PC-3 (cell line): Measurements from ENCODE around the gene CFAP20DC.

ENCODE experiments used
- EZH2 ChIP-seq: fragments of 300-600 bp; sonication (generic); IDR thresholded peaks from one replicate; pipeline ENCODE4 v1.6.1; 2017; ENCODE audit warnings: antibody characterized with exemption, mild to moderate bottlenecking, low read length; ENCODE audit not compliant: unreplicated experiment
- EZH2phosphoT487 ChIP-seq: fragments of 300-600 bp; sonication (generic); IDR thresholded peaks from 2 replicates; pipeline ENCODE4 v1.6.1; 2018; ENCODE audit warnings: mild to moderate bottlenecking, antibody characterized with exemption, low read length, borderline replicate concordance
- TF ChIP-seq, protein P1 (sequence below): fragments of 300-600 bp; sonication (generic); conservative IDR thresholded peaks from 2 replicates; pipeline ENCODE4 v1.5.1; 2017; ENCODE audit warnings: antibody characterized with exemption, low read depth, mild to moderate bottlenecking, low read length

- TF ChIP-seq EZH2 (no peak), EZH2phosphoT487 (no peak)
- TF ChIP-seq, protein P1, sequence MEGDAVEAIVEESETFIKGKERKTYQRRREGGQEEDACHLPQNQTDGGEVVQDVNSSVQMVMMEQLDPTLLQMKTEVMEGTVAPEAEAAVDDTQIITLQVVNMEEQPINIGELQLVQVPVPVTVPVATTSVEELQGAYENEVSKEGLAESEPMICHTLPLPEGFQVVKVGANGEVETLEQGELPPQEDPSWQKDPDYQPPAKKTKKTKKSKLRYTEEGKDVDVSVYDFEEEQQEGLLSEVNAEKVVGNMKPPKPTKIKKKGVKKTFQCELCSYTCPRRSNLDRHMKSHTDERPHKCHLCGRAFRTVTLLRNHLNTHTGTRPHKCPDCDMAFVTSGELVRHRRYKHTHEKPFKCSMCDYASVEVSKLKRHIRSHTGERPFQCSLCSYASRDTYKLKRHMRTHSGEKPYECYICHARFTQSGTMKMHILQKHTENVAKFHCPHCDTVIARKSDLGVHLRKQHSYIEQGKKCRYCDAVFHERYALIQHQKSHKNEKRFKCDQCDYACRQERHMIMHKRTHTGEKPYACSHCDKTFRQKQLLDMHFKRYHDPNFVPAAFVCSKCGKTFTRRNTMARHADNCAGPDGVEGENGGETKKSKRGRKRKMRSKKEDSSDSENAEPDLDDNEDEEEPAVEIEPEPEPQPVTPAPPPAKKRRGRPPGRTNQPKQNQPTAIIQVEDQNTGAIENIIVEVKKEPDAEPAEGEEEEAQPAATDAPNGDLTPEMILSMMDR, result no peak
Measured at GRCh38 chr3:58898513-58898912, 151.3 kb downstream of the CFAP20DC start.
